BE2C (cell line): ENCODE results near the gene ASH1L.
"Not testable (repeated sequence)": the region's sequence is repeated elsewhere in the genome, so short reads cannot be mapped to it uniquely, and the experiment has no call there.

ENCODE experiments used
- DNase-seq: peaks from one replicate; pipeline ENCODE4 v3.0.0-alpha.2; 2020
- H3K27me3 ChIP-seq: fragments of 250-450 bp; sonication (Bioruptor Pico); 2 replicates; pipeline ENCODE4 v1.5.1; 2020; ENCODE audit warnings: mild to moderate bottlenecking
- H3K36me3 ChIP-seq: fragments of 250-450 bp; sonication (Bioruptor Pico); 2 replicates; pipeline ENCODE4 v1.5.1; 2020; ENCODE audit warnings: mild to moderate bottlenecking
- H3K4me1 ChIP-seq: fragments of 250-450 bp; sonication (Bioruptor Pico); 2 replicates; pipeline ENCODE4 v1.5.1; 2020
- H3K4me3 ChIP-seq: 2 replicates; pipeline ENCODE4 v1.5.1; 2011; ENCODE audit warnings: low read depth, low read length
- H3K9me3 ChIP-seq: fragments of 250-450 bp; sonication (Bioruptor Pico); 2 replicates; pipeline ENCODE4 v1.5.1; 2020
- CTCF ChIP-seq: IDR thresholded peaks from 2 replicates; pipeline ENCODE4 v1.5.1; 2012; ENCODE audit warnings: mild to moderate bottlenecking, low read depth, low read length

ASH1L gene

GRCh38 chr1:155527677-155528076 lies 34.9 kb downstream of the ASH1L start:
- no peaks in the 10 kb centered on the region for H3K4me1 ChIP-seq
- no peaks in the 10 kb centered on the region for H3K27me3 ChIP-seq
- no peak for TF ChIP-seq CTCF
- H3K36me3 ChIP-seq, result no peaks in the 10 kb centered on the region; the same call in 1 of the 2 replicates
- no peak overlapping the region for H3K4me3 ChIP-seq
- no peak for DNase-seq
- no peaks in the 10 kb centered on the region for H3K9me3 ChIP-seq

- no peak for DNase-seq
- Histone ChIP-seq H3K4me3 (no peak overlapping the region), H3K9me3 (no peaks in the 10 kb centered on the region), H3K27me3 (no peaks in the 10 kb centered on the region), H3K36me3 (no peaks in the 10 kb centered on the region; the same call in 1 of the 2 replicates), H3K4me1 (no peaks in the 10 kb centered on the region)
- TF ChIP-seq CTCF, result no peak
Observed at GRCh38 chr1:155526356-155526755, 36.2 kb downstream of the ASH1L start.

- H3K4me1 ChIP-seq, result no peaks in the 10 kb centered on the region
- H3K9me3 ChIP-seq, result no peaks in the 10 kb centered on the region
- H3K4me3 ChIP-seq, result no peak overlapping the region
- H3K27me3 ChIP-seq, result no peaks in the 10 kb centered on the region
- peaks cover 19% of the 10 kb centered on the region for H3K36me3 ChIP-seq
- DNase-seq, result no peak
- TF ChIP-seq CTCF, result no peak
Observed at GRCh38 chr1:155522069-155522468, 40.5 kb downstream of the ASH1L start.

- H3K4me3 ChIP-seq, result no peak overlapping the region
- no peak for TF ChIP-seq CTCF
- H3K27me3 ChIP-seq, result no peaks in the 10 kb centered on the region
- no peak for DNase-seq
- peaks cover 22% of the 10 kb centered on the region for H3K36me3 ChIP-seq
- H3K9me3 ChIP-seq, result no peaks in the 10 kb centered on the region
- no peaks in the 10 kb centered on the region for H3K4me1 ChIP-seq
Observed at GRCh38 chr1:155518484-155518883, 44.1 kb downstream of the ASH1L start.

GRCh38 chr1:155514582-155515187 lies 47.9 kb downstream of the ASH1L start:
- Histone ChIP-seq H3K9me3 (no peaks in the 10 kb centered on the region), H3K4me1 (no peaks in the 10 kb centered on the region), H3K4me3 (no peak overlapping the region), H3K27me3 (no peaks in the 10 kb centered on the region), H3K36me3 (peaks cover 16% of the 10 kb centered on the region)
- TF ChIP-seq CTCF, result no peak
- no peak for DNase-seq

- no peak for TF ChIP-seq CTCF
- Histone ChIP-seq H3K4me3 (no peak overlapping the region), H3K36me3 (peaks cover 12% of the 10 kb centered on the region), H3K9me3 (no peaks in the 10 kb centered on the region), H3K27me3 (no peaks in the 10 kb centered on the region), H3K4me1 (no peaks in the 10 kb centered on the region)
- no peak for DNase-seq
Observed at GRCh38 chr1:155513300-155513916, 49.2 kb downstream of the ASH1L start.

- not testable (repeated sequence) for H3K9me3 ChIP-seq, H3K4me1 ChIP-seq, DNase-seq, H3K27me3 ChIP-seq, H3K36me3 ChIP-seq, H3K4me3 ChIP-seq
Observed at GRCh38 chr1:155511385-155511784, 51.2 kb downstream of the ASH1L start.
